GM12878 (cell line): ENCODE results near the gene HOXA10. TPM values are rescaled to one million over a fixed set of nuclear protein-coding genes. Genes with fewer than 3 reads are reported as not detected.

Experiments
- ATAC-seq: fragments of 200-7000 bp; cut with Tn5 transposase; 3 replicates; pipeline ENCODE4 v1.9.1; 2020; ENCODE audit warnings: mild to moderate bottlenecking, moderate library complexity
- BruUV-seq: library from RNA; stranded (reverse); fragments of 400-500 nt; replicated peaks from 2 replicates; lab custom pipeline; 2021; lab: Mats Ljungman, UMichigan
- CTCF ChIA-PET: fragments of 300-600 bp; sonication (Branson Sonifier 250); formaldehyde crosslinking; extraction: SDS; loops from one replicate; lab custom pipeline; 2021; ENCODE audit warnings: inconsistent platforms; lab: Yijun Ruan, JAX
- POLR2A ChIA-PET: fragments of 350-600 bp; formaldehyde crosslinking; extraction: SDS; loops from one replicate; lab custom pipeline; 2021; ENCODE audit warnings: inconsistent platforms; lab: Charles Lee
- RAD21 ChIA-PET: fragments of 300-600 bp; sonication (Branson Sonifier 250); formaldehyde crosslinking; loops from one replicate; lab custom pipeline; 2023; ENCODE audit warnings: antibody characterized with exemption; ENCODE audit not compliant: unreplicated experiment; lab: Charles Lee
- SMC1A ChIA-PET: fragments of 300-600 bp; sonication (Branson Sonifier 250); formaldehyde crosslinking; loops from one replicate; lab custom pipeline; 2023; ENCODE audit not compliant: unreplicated experiment, uncharacterized antibody; lab: Charles Lee
- DNase-seq: peaks from one replicate; pipeline ENCODE4 v3.0.0-alpha.2; 2011; ENCODE audit warnings: low read depth, low spot score
- FAIRE-seq: peaks from 3 replicates; lab custom pipeline; 2011; peaks lifted over from hg19 to GRCh38; lab: Jason Lieb, UNC
- H2AFZ ChIP-seq: 2 replicates; pipeline ENCODE4 v1.6.0; 2011; ENCODE audit warnings: low read depth, low read length, control low read depth; ENCODE audit not compliant: control insufficient read depth
- H3K27ac ChIP-seq: 2 replicates; pipeline ENCODE4 v1.5.1; 2011; ENCODE audit warnings: control low read depth; ENCODE audit not compliant: control insufficient read depth, insufficient read depth
- H3K27me3 ChIP-seq, 2 experiments: replicated peaks in 1 of 2; 2 replicates each; pipeline versions ENCODE4 v1.6.0 to v1.6.1; 2011; ENCODE audit warnings: low read length in 1 of 2; ENCODE audit not compliant: control insufficient read depth in 2 of 2, insufficient read depth in 2 of 2
- H3K36me3 ChIP-seq, 2 experiments: 2 replicates each; pipeline ENCODE4 v1.5.1; 2011; ENCODE audit warnings: low read length in 1 of 2; ENCODE audit not compliant: control insufficient read depth in 2 of 2, insufficient read depth in 2 of 2
- H3K4me1 ChIP-seq: 2 replicates; pipeline ENCODE4 v1.6.1; 2011; ENCODE audit warnings: mild to moderate bottlenecking, low read length, moderate library complexity, mixed read lengths; ENCODE audit not compliant: control insufficient read depth, insufficient read depth
- H3K4me2 ChIP-seq: 2 replicates; pipeline ENCODE4 v1.6.0; 2011; ENCODE audit warnings: control low read depth; ENCODE audit not compliant: control insufficient read depth, insufficient read depth
- H3K4me3 ChIP-seq: fragments of 200-600 bp; sonication (generic); 2 replicates; pipeline ENCODE4 v1.5.1; 2016
- H3K79me2 ChIP-seq: 2 replicates; pipeline ENCODE4 v1.6.0; 2011; ENCODE audit warnings: low read length; ENCODE audit not compliant: control insufficient read depth, insufficient read depth
- H3K9ac ChIP-seq: 2 replicates; pipeline ENCODE4 v1.8.0; 2011; ENCODE audit warnings: low read length, control low read depth, mixed read lengths; ENCODE audit not compliant: control insufficient read depth, insufficient read depth
- H3K9me3 ChIP-seq: replicated peaks from 3 replicates; pipeline ENCODE4 v1.5.1; 2011; ENCODE audit warnings: mild to moderate bottlenecking, low read length; ENCODE audit not compliant: control insufficient read depth, insufficient read depth
- H4K20me1 ChIP-seq: 2 replicates; pipeline ENCODE4 v1.6.0; 2011; ENCODE audit not compliant: control insufficient read depth, insufficient read depth
- BCLAF1 ChIP-seq: fragments of 450-650 bp; IDR thresholded peaks from 2 replicates; pipeline ENCODE4 v1.6.1; 2017; ENCODE audit warnings: antibody characterized with exemption, mild to moderate bottlenecking, moderate library complexity
- EZH2 ChIP-seq: IDR thresholded peaks from 2 replicates; pipeline ENCODE4 v1.6.1; 2012; ENCODE audit warnings: low read depth, mild to moderate bottlenecking, control low read depth, inconsistent platforms, low read length, borderline replicate concordance; ENCODE audit not compliant: control insufficient read depth
- SPI1 ChIP-seq: IDR thresholded peaks from 2 replicates; pipeline ENCODE4 v1.6.1; 2011; ENCODE audit warnings: low read depth, mild to moderate bottlenecking, low read length, moderate library complexity, borderline replicate concordance; ENCODE audit not compliant: insufficient read depth
- WGBS: methylation state at CpG from one replicate; pipeline ENCODE4 v1.1.6; 2016; ENCODE audit warnings: low lambda C conversion rate; ENCODE audit not compliant: insufficient replicate concordance, insufficient coverage; ENCODE audit errors: missing lambda C conversion rate; 5-methylcytosine and 5-hydroxymethylcytosine counted together
- in situ Hi-C: fragments of 300-500 bp; cut with MboI; formaldehyde crosslinking; loops from 9 replicates; pipeline ENCODE4 v1.14.3; 2018; ENCODE audit warnings: mixed read lengths
- intact Hi-C: fragments of 100-400 bp; cut with micrococcal nuclease; formaldehyde crosslinking; loops from one replicate; pipeline ENCODE4 v1.14.2; 2022; ENCODE audit not compliant: unreplicated experiment
- polyA plus RNA-seq, 11 experiments: library from polyadenylated mRNA; depleted of rRNA in 4 of 11; unstranded in 6 of 11; stranded (reverse) in 5 of 11; fragments of >200 nt; fragmentation: Nextera tagmentation in 4 of 11; fragmentation: Illumina TruSeq in 1 of 11; extraction: Ambion mirVana in 4 of 11; extraction: Trizol in 1 of 11; gene quantifications; 1 replicate in 1 of 11; 2 replicates in 10 of 11; pipeline versions ENCODE4 v1.2.1 to v1.2.3, GENCODE V29; 2011 to 2016; ENCODE audit warnings: inconsistent platforms in 2 of 11, missing spikeins in 2 of 11, low read depth in 1 of 11
- total RNA-seq, 4 experiments: library from RNA; depleted of rRNA in 3 of 4; stranded (reverse); fragments of >200 nt in 3 of 4; fragmentation: Illumina TruSeq in 1 of 4; extraction: Trizol in 1 of 4; gene quantifications; 2 replicates each; pipeline versions ENCODE4 v1.2.1 to v1.2.3, GENCODE V29; 2013 to 2021

HOXA10 gene
- total and polyA plus RNA-seq, 10 of the 15 experiments (the other 5 are each of a cell fraction or from before 2014, with no cell fraction given) = not detected

GRCh38 chr7:27207348-27207985 is 33.3 kb upstream of the HOXA10 start (continued):
- no peak for TF ChIP-seq EZH2
- TF ChIP-seq SPI1 = no peak

- intact Hi-C loops = no loop called here
- ChIA-PET POLR2A (no interaction called here), CTCF (interaction anchor here (1.8 kb wide), 1 partner anchor 10 kb away, joined by 8 read pairs; no protein-coding TSS in a partner anchor), SMC1A (no interaction called here), RAD21 (interaction anchor here (0.5 kb wide), 1 partner anchor 1061 kb away, joined by 3 read pairs; no protein-coding TSS in a partner anchor)
- WGBS = 19% methylated on average over 47 of the region's 52 CpGs
- FAIRE-seq = no peak
- Histone ChIP-seq H3K36me3 (no peaks in the 10 kb centered on the region), H3K4me2 (no peak overlapping the region), H3K9ac (no peak overlapping the region), H4K20me1 (no peaks in the 10 kb centered on the region), H3K4me1 (no peaks in the 10 kb centered on the region), H3K27me3 (peaks cover 23 to 43% of the 10 kb centered on the region in 2 experiments)
- no TSS peak for BruUV-seq
- no peak for DNase-seq
- in situ Hi-C loops = no loop called here
- ATAC-seq = no peak
- TF ChIP-seq BCLAF1 = no peak
- TF ChIP-seq, all 136 proteins: peak for 0
- no peak overlapping the region for H3K27ac ChIP-seq
- H3K9me3 ChIP-seq = no peaks in the 10 kb centered on the region
- no peaks in the 10 kb centered on the region for H3K79me2 ChIP-seq
- no peak overlapping the region for H3K4me3 ChIP-seq
- H2AFZ ChIP-seq = no peak overlapping the region
Observed at GRCh38 chr7:27205325-27206280, 31.5 kb upstream of the HOXA10 start.
